ENCODE measurements around the gene OR10A7. TPM values are rescaled to one million over a fixed set of nuclear protein-coding genes. Genes with fewer than 3 reads are reported as not detected.

OR10A7 gene
- total and polyA plus RNA-seq, 10 of the 15 experiments (the other 5 are each of a cell fraction or from before 2014, with no cell fraction given), result not detected

DNA sequence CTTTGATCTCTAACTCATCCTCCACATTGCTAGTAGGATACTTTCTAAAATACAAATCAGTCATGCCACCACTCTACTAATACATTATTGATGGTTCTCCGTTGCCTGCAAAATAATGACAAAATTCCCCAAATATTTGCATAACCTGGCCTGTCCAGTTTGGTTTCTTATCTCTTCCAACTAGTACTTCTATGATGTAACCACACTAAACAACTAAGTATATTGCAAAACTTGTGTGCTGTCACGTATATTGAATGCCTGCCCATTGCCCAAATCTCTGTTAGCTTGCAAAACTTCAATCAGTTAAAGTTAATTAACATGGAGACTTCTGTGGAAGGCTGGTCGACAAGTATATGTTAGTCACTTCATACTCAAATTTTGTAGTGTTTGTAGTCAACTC is 30.1 kb downstream of the OR10A7 start:
- intact Hi-C loops (cut with micrococcal nuclease; ENCODE audit: unreplicated experiment) (no loop called here), in situ Hi-C loops (cut with MboI) (no loop called here)
- Histone ChIP-seq H2AFZ (ENCODE audit: control insufficient read depth, low read depth, low read length) (no peak overlapping the region), H3K9me3 (replicated peaks; ENCODE audit: control insufficient read depth, insufficient read depth, low read length) (no peaks in the 10 kb centered on the region), H3K4me2 (ENCODE audit: control insufficient read depth, insufficient read depth) (no peak overlapping the region), H3K4me3 (no peak overlapping the region), H4K20me1 (ENCODE audit: control insufficient read depth, insufficient read depth) (no peaks in the 10 kb centered on the region), H3K27ac (ENCODE audit: control insufficient read depth, insufficient read depth) (no peak overlapping the region), H3K36me3 (ENCODE audit: control insufficient read depth in 2 of 2, insufficient read depth in 2 of 2, low read length in 1 of 2) (no peaks in the 10 kb centered on the region), H3K4me1 (ENCODE audit: control insufficient read depth, insufficient read depth, low read length) (no peaks in the 10 kb centered on the region), H3K27me3 (replicated peaks in 1 of 2; ENCODE audit: control insufficient read depth in 2 of 2, insufficient read depth in 2 of 2, low read length in 1 of 2) (no peaks in the 10 kb centered on the region; a peak in 1 of 4 replicates), H3K9ac (ENCODE audit: control insufficient read depth, insufficient read depth, low read length) (no peak overlapping the region), H3K79me2 (ENCODE audit: control insufficient read depth, insufficient read depth, low read length) (no peaks in the 10 kb centered on the region)
- SMC1A ChIA-PET (ENCODE audit: uncharacterized antibody, unreplicated experiment), result no interaction called here
- BruUV-seq (replicated peaks), result no TSS peak
- FAIRE-seq (no peak), DNase-seq (ENCODE audit: low read depth, low spot score) (no peak), ATAC-seq (no peak)
- RAD21 ChIA-PET (ENCODE audit: unreplicated experiment), result no interaction called here
- TF ChIP-seq ETV6 (conservative IDR thresholded peaks at IDR 0.05 in 1 of 2, IDR thresholded peaks at IDR 0.05 in 1 of 2; ENCODE audit: borderline replicate concordance in 1 of 2, low read depth in 1 of 2), result no peak
- TF ChIP-seq, protein P1, sequence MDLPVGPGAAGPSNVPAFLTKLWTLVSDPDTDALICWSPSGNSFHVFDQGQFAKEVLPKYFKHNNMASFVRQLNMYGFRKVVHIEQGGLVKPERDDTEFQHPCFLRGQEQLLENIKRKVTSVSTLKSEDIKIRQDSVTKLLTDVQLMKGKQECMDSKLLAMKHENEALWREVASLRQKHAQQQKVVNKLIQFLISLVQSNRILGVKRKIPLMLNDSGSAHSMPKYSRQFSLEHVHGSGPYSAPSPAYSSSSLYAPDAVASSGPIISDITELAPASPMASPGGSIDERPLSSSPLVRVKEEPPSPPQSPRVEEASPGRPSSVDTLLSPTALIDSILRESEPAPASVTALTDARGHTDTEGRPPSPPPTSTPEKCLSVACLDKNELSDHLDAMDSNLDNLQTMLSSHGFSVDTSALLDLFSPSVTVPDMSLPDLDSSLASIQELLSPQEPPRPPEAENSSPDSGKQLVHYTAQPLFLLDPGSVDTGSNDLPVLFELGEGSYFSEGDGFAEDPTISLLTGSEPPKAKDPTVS (IDR thresholded peaks at IDR 0.05; ENCODE audit: low read depth, low read length), result no peak
- TF ChIP-seq CHD4 (IDR thresholded peaks at IDR 0.05), result no peak
- POLR2A ChIA-PET, result no interaction called here
- CTCF ChIA-PET, result no interaction called here
- 8% methylated on average over 3 of the region's 3 CpGs for WGBS (ENCODE audit: insufficient coverage, insufficient replicate concordance, low lambda C conversion rate, missing lambda C conversion rate)

DNA sequence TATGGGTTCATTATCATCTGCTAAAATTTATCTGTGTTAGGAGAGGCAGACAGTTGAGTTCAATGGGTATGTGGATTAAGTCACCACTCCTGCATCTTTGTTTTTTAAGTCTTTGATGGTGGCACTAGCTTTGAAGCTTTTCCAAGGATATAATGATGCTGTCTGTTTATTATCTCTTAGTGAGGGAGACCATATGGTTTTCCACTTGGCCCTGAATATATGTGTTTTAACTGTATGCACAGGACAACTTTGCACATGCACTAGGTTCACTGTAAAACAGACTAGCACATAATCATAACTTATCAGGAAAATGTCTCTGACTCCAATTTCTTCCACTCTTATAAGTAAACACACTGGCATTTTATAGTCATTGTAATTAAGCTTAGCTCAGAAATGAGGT is 32.5 kb downstream of the OR10A7 start:
- ChIA-PET RAD21 (ENCODE audit: unreplicated experiment) (no interaction called here), CTCF (no interaction called here), SMC1A (ENCODE audit: uncharacterized antibody, unreplicated experiment) (no interaction called here), POLR2A (no interaction called here)
- no peaks in the 10 kb centered on the region for H3K4me1 ChIP-seq (ENCODE audit: control insufficient read depth, insufficient read depth, low read length)
- in situ Hi-C loops (cut with MboI) (no loop called here), intact Hi-C loops (cut with micrococcal nuclease; ENCODE audit: unreplicated experiment) (no loop called here)
- H3K36me3 ChIP-seq (ENCODE audit: control insufficient read depth in 2 of 2, insufficient read depth in 2 of 2, low read length in 1 of 2), result no peaks in the 10 kb centered on the region
- no peaks in the 10 kb centered on the region; a peak in 1 of 4 replicates for H3K27me3 ChIP-seq (replicated peaks in 1 of 2; ENCODE audit: control insufficient read depth in 2 of 2, insufficient read depth in 2 of 2, low read length in 1 of 2)
- no peak overlapping the region for H3K9ac ChIP-seq (ENCODE audit: control insufficient read depth, insufficient read depth, low read length)
- no TSS peak for BruUV-seq (replicated peaks)
- no peaks in the 10 kb centered on the region for H3K79me2 ChIP-seq (ENCODE audit: control insufficient read depth, insufficient read depth, low read length)
- H2AFZ ChIP-seq (ENCODE audit: control insufficient read depth, low read depth, low read length), result no peak overlapping the region
- TF ChIP-seq, protein P2, sequence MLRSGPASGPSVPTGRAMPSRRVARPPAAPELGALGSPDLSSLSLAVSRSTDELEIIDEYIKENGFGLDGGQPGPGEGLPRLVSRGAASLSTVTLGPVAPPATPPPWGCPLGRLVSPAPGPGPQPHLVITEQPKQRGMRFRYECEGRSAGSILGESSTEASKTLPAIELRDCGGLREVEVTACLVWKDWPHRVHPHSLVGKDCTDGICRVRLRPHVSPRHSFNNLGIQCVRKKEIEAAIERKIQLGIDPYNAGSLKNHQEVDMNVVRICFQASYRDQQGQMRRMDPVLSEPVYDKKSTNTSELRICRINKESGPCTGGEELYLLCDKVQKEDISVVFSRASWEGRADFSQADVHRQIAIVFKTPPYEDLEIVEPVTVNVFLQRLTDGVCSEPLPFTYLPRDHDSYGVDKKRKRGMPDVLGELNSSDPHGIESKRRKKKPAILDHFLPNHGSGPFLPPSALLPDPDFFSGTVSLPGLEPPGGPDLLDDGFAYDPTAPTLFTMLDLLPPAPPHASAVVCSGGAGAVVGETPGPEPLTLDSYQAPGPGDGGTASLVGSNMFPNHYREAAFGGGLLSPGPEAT (IDR thresholded peaks at IDR 0.05; ENCODE audit: low read depth), result no peak
- TF ChIP-seq POU2F2 (IDR thresholded peaks at IDR 0.05; ENCODE audit: borderline replicate concordance, low read depth, low read length) (no peak), HDAC2 (IDR thresholded peaks at IDR 0.05) (no peak), YBX1 (IDR thresholded peaks at IDR 0.05) (no peak), TCF12 (IDR thresholded peaks at IDR 0.05; ENCODE audit: low read depth, low read length) (no peak)
- TF ChIP-seq, protein P3, sequence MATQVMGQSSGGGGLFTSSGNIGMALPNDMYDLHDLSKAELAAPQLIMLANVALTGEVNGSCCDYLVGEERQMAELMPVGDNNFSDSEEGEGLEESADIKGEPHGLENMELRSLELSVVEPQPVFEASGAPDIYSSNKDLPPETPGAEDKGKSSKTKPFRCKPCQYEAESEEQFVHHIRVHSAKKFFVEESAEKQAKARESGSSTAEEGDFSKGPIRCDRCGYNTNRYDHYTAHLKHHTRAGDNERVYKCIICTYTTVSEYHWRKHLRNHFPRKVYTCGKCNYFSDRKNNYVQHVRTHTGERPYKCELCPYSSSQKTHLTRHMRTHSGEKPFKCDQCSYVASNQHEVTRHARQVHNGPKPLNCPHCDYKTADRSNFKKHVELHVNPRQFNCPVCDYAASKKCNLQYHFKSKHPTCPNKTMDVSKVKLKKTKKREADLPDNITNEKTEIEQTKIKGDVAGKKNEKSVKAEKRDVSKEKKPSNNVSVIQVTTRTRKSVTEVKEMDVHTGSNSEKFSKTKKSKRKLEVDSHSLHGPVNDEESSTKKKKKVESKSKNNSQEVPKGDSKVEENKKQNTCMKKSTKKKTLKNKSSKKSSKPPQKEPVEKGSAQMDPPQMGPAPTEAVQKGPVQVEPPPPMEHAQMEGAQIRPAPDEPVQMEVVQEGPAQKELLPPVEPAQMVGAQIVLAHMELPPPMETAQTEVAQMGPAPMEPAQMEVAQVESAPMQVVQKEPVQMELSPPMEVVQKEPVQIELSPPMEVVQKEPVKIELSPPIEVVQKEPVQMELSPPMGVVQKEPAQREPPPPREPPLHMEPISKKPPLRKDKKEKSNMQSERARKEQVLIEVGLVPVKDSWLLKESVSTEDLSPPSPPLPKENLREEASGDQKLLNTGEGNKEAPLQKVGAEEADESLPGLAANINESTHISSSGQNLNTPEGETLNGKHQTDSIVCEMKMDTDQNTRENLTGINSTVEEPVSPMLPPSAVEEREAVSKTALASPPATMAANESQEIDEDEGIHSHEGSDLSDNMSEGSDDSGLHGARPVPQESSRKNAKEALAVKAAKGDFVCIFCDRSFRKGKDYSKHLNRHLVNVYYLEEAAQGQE (IDR thresholded peaks at IDR 0.05; ENCODE audit: low read depth, low read length), result no peak
- FAIRE-seq (no peak), DNase-seq (ENCODE audit: low read depth, low spot score) (no peak), ATAC-seq (no peak)
- H3K4me2 ChIP-seq (ENCODE audit: control insufficient read depth, insufficient read depth), result no peak overlapping the region
- H3K9me3 ChIP-seq (replicated peaks; ENCODE audit: control insufficient read depth, insufficient read depth, low read length), result no peaks in the 10 kb centered on the region
- H3K4me3 ChIP-seq, result no peak overlapping the region
- H3K27ac ChIP-seq (ENCODE audit: control insufficient read depth, insufficient read depth), result no peak overlapping the region
- no peaks in the 10 kb centered on the region for H4K20me1 ChIP-seq (ENCODE audit: control insufficient read depth, insufficient read depth)
